HAP-1 (cell line): Measurements from ENCODE around the gene KRTAP17-1.
"Not testable (repeated sequence)": the region's sequence is repeated elsewhere in the genome, so short reads cannot be mapped to it uniquely, and the experiment has no call there.

Experiments
- DNase-seq, 2 experiments: peaks; one replicate each; pipeline ENCODE4 v3.0.0-alpha.2; 2016 to 2020; ENCODE audit warnings: low spot score in 2 of 2
- H3K27me3 ChIP-seq: fragments of 250-450 bp; sonication (Bioruptor Pico); 2 replicates; pipeline ENCODE4 v1.5.1; 2020; ENCODE audit warnings: low read depth, mild to moderate bottlenecking, moderate library complexity
- H3K36me3 ChIP-seq: fragments of 250-450 bp; sonication (Bioruptor Pico); replicated peaks from 2 replicates; pipeline ENCODE4 v1.5.1; 2020; ENCODE audit warnings: mild to moderate bottlenecking
- H3K4me1 ChIP-seq: fragments of 250-450 bp; sonication (Bioruptor Pico); 2 replicates; pipeline ENCODE4 v1.5.1; 2020; ENCODE audit warnings: mild to moderate bottlenecking
- H3K4me3 ChIP-seq: fragments of 250-450 bp; sonication (Bioruptor Pico); 2 replicates; pipeline ENCODE4 v1.5.1; 2020; ENCODE audit warnings: mild to moderate bottlenecking, moderate library complexity
- H3K9me3 ChIP-seq: fragments of 250-450 bp; sonication (Bioruptor Pico); 2 replicates; pipeline ENCODE4 v1.5.1; 2020; ENCODE audit warnings: mild to moderate bottlenecking, moderate library complexity
- in situ Hi-C: fragments of 300-500 bp; cut with MboI; formaldehyde crosslinking; loops from 3 replicates; pipeline ENCODE4 v1.14.3; 2020; ENCODE audit warnings: low sequenced_read_pairs, inconsistent platforms, mixed read lengths

KRTAP17-1 gene, protein sequence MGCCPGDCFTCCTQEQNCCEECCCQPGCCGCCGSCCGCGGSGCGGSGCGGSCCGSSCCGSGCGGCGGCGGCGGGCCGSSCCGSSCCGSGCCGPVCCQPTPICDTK

DNA sequence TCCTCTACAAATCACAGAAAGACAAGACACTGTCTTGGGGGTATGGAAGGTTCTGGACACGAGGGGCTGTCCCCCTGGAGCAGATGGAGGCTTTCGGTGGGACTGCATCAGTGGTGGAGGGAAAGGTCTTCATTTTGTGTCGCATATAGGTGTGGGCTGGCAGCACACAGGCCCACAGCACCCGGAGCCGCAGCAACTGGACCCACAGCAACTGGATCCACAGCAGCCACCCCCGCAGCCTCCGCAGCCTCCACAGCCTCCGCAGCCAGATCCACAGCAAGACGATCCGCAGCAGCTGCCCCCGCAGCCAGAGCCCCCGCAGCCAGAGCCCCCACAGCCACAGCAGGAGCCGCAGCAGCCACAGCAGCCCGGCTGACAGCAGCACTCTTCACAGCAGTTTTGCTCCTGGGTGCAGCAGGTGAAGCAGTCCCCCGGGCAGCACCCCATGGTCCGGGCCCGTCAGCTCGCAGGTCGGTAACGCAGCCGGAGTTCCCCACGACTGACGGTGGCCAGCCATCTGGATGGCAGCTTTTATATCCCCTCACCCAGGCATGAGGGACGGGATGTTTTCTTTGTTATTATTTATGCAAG, at the start of gene KRTAP17-1:
Gene KRTAP17-1, minus strand, starts transcription at position 507 of the 591 bp plus-strand sequence. Its CDS starts 60 bp downstream, at position 447.
- no peak for DNase-seq
- peaks cover 8% of the 10 kb centered on the region for H3K27me3 ChIP-seq
- H3K4me3 ChIP-seq: no peak within 1 kb of the TSS
- H3K36me3 ChIP-seq: no peaks in the 10 kb centered on the region
- no peaks in the 10 kb centered on the region for H3K9me3 ChIP-seq
- in situ Hi-C loops: no loop called here
- H3K4me1 ChIP-seq: no peaks in the 10 kb centered on the region

DNA sequence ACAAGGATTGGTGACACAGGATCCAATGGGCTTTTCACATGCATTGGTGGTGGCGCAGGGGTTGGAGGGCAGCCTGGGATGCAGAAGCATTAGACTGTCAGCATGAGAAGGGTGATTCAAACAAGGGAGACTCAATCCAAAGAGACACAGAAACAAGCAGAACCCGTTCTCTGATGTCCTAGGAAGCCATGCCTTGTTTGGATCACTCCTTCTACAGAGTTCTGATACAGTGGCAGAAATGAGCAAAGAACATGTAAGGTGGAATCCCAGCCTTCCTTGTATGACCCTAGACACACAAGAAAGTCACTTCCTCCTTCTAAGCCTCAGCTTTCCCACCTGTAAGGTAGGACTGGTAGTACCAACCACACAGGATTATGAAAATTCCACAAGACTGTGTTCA, 48.4 kb upstream of the KRTAP17-1 start:
- Histone ChIP-seq H3K36me3 (no peaks in the 10 kb centered on the region), H3K4me1 (no peaks in the 10 kb centered on the region), H3K9me3 (no peaks in the 10 kb centered on the region), H3K27me3 (no peaks in the 10 kb centered on the region; the same call in 1 of the 2 replicates), H3K4me3 (no peak overlapping the region)
- in situ Hi-C loops: no loop called here
- no peak for DNase-seq

DNA sequence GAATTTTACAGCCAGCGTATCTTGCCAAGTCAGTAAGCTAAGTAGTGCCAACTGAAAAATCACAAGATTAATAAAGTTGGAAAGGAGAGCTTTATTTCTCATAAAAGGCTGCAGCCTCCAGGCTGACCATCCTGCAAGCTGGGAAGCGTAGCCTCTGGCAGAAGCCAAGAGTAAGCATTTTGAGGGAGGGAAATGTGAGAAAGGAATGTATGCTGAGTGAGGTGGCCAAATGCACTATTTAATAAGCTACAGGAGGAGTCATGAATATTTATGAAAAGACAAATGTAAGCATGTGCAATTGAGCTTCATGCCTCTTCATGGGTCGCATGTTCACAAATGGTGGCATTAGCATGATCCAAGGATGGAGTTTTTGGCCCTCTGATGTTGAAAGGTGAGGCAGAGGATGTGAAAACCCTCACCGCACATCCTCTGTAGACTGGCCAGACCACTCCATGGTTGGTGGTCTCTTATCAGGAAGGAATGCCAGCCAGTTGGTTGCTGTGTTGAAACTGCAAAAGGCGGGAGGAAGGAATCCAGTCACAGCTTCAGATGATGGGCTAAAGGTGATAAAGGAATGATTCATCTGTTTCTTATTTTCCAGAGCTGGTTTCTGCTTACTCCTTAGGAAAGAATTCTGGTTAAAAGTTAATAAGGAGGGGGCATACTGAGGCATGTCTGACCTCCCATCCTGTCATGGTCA, 44.9 kb upstream of the KRTAP17-1 start:
- Histone ChIP-seq H3K27me3 (no peaks in the 10 kb centered on the region), H3K36me3 (no peaks in the 10 kb centered on the region), H3K4me1 (no peaks in the 10 kb centered on the region), H3K4me3 (no peak overlapping the region), H3K9me3 (no peaks in the 10 kb centered on the region)
- in situ Hi-C loops: no loop called here
- no peak for DNase-seq

DNA sequence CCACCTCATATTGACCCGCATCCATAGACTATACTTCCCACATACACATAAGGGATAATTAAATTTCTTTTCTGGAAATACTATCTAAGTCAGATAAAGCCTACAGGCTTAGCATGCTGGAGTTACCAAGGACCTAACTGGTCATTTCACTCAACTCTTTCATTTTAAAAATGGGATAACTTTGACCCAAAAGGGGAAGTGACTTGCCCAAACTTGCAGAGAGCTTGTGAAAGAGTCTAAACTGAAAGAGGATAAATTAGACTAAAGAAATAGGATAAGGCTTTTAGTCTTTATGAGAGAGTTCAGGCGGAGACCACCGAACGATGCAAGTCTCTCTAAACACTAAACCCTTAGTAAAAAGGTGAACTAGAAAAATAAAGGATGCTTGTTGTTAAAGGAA, 39.0 kb upstream of the KRTAP17-1 start:
- no peak overlapping the region for H3K4me3 ChIP-seq
- H3K9me3 ChIP-seq: no peaks in the 10 kb centered on the region
- no peaks in the 10 kb centered on the region for H3K27me3 ChIP-seq
- no peaks in the 10 kb centered on the region for H3K4me1 ChIP-seq
- in situ Hi-C loops: no loop called here
- no peaks in the 10 kb centered on the region for H3K36me3 ChIP-seq
- DNase-seq: no peak

DNA sequence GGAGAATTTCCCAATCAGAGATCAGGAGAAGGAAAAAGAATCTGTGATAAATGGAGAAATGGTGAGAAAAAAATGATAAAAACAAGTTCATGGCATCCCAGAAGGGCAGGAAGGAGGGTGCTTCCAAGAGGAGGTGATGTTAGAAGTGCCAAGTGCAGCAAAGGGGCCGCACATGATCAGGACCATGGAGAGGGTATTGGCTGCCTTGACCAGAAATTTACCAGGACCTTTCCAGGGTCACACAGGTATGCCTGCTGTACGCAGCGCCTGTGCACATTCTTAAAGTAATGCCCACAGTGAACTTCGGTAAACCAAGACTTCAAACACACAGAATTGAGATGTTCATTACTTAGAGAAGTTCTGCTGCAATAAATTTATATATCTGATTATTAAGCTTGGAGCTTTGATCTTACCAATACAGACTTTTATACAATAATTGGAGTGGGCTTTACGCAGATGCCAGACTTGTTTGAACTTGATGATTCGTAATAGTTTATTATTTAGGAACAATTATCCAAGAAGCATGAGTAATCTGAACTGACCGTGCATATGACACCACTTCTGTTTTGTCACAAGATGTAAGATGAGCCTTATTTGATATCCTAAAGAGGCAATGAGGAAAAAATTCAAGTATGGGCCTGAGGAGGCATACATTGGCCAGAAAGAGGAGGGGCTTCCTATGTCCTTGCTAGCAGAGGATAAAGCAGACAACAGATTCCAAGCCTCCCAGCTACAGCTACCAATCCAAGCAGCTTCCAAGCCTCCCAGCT, 37.3 kb upstream of the KRTAP17-1 start:
- H3K4me3 ChIP-seq: no peak overlapping the region
- in situ Hi-C loops: no loop called here
- H3K27me3 ChIP-seq: no peaks in the 10 kb centered on the region
- H3K36me3 ChIP-seq: no peaks in the 10 kb centered on the region
- H3K4me1 ChIP-seq: no peaks in the 10 kb centered on the region
- no peaks in the 10 kb centered on the region for H3K9me3 ChIP-seq
- no peak for DNase-seq

DNA sequence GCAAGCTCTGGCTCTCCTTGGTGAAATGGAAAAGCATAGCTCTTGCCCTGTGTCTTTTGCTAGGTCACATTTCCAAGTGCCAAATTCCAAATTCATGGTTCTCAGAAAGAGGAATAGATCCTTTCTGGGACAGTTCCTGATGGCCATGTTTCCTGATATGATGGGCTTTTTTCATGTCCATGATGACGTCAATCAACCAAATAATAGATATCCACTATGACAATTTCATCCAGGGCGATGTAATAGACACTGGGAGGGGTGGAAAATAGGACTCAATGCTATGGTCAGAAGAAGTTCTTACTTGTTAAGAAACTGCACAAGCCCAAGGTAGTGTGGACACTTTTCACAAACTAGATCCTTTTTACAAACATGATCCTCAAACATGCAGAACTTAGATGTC, 35.7 kb upstream of the KRTAP17-1 start:
- Histone ChIP-seq H3K4me3 (no peak overlapping the region), H3K9me3 (no peaks in the 10 kb centered on the region), H3K36me3 (no peaks in the 10 kb centered on the region), H3K27me3 (no peaks in the 10 kb centered on the region), H3K4me1 (no peaks in the 10 kb centered on the region)
- DNase-seq: no peak
- in situ Hi-C loops: no loop called here

DNA sequence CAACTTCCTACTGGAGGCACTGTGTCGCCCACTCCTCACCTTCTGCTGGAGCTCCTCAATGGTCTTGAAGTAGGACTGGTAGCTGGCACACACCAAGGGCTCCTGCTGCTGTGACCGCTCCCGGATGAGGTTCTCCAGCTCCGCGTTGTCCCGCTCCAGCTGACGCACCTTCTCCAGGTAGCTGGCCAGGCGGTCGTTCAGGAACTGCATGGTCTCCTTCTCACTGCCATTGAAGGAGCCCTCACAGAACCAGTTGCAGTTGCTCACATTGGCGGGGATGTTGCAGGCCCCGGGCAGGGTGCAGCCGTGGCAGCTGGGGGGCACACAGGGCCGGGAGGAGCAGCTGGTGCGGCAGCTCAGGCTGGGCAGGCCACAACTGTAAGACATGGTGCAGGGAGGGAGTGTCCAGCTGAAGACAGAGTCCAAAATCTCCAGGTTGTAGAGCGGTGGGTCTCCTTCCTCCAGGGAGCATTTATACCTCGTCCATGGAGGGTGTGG, 34.9 kb upstream of the KRTAP17-1 start, which contains the start of gene KRT33A:
Gene KRT33A, minus strand, starts transcription at position 448 of the 498 bp plus-strand sequence. Its CDS starts 61 bp downstream, at position 387.
- DNase-seq, H3K4me3 ChIP-seq, H3K36me3 ChIP-seq, H3K4me1 ChIP-seq, H3K27me3 ChIP-seq, in situ Hi-C loops, H3K9me3 ChIP-seq: not testable (repeated sequence)

DNA sequence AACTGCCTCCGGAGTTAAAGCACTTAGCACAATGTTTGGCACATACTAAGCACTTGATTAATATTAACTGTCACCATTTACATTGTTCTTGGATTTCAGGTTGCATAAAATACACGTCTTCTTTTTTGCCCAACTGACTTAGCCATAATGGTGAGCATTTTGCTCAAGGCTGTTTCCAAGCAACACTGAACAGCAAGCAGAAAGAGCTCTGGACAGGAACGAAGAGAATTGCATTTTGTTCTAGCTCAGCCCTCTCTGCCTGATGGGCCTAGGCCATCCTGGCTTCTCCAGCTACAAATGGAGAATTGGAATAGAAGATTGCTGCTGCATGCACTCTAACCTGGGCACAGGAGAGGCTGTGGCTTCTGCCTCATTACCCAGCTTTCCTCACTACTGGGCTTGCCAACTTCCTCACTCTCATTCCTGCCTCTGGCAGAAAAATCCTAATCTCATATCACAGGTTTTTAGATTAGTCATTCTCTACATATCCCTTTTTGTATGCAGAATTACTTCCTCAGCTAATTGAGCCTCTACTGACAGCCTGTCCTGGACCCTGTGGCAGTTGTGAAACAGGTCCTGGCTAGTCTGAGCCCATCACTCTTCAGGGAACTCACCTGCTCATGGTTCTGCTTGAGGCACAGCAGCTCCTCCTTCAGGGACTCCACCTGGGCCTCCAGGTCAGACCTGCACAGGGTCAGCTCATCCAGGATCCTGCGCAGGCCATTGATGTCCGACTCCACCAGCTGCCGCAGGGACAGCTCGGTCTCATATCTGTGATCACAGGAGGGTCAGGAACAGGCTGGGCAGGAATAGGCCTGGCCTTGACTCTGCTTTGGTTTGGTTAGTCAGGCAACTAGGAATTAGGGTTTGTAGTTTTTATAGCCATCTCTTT, 32.6 kb upstream of the KRTAP17-1 start:
- Histone ChIP-seq H3K4me3 (no peak overlapping the region), H3K4me1 (no peaks in the 10 kb centered on the region), H3K27me3 (no peaks in the 10 kb centered on the region), H3K36me3 (no peaks in the 10 kb centered on the region), H3K9me3 (no peaks in the 10 kb centered on the region)
- in situ Hi-C loops: loop anchor here (25.0 kb wide), 2 partner anchors 314 to 436 kb away; no protein-coding TSS in a partner anchor
- no peak for DNase-seq

DNA sequence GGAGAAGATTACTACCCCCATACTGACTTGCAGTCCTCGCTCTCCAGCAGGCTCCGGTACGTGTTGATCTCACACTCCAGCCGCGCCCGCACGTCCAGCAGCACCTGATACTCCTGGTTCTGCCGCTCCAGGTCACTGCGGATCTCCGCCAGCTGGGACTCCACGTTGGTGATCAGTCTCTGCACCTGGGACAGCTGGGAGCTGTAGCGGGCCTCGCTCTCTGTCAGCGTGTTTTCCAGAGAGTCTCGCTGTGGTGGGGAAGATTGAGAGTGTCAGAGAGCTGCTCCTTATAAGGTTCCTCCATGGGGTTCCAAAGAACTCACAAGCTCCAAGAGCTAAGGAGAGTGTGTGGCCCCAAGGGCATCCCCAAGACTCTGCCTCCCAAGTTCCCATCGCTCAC, 30.9 kb upstream of the KRTAP17-1 start:
- not testable (repeated sequence) for H3K36me3 ChIP-seq, H3K4me1 ChIP-seq, DNase-seq, H3K27me3 ChIP-seq, H3K4me3 ChIP-seq, H3K9me3 ChIP-seq
- in situ Hi-C loops: loop anchor here (25.0 kb wide), 2 partner anchors 316 to 434 kb away; no protein-coding TSS in a partner anchor

DNA sequence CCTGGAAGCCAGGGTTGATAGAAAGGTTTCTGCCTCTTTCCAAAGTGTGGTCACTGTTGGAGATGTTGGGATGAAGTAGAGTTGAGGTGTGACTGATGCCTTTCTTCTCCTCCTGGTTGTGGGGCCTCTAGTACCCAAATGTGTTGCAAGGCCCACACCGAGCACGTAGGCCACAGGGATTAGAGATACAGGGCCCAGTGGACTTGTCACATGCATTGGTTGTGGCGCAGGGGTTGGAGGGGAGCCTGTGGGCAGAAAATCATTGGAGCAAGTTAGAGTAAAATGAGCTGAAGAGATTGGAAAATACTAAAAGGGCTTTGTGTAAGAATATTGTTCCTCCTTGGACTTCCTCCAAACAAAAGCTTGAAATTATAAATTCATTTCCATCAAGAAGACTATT, 30.5 kb upstream of the KRTAP17-1 start:
- Histone ChIP-seq H3K4me3 (no peak overlapping the region), H3K9me3 (no peaks in the 10 kb centered on the region), H3K4me1 (no peaks in the 10 kb centered on the region), H3K27me3 (no peaks in the 10 kb centered on the region), H3K36me3 (no peaks in the 10 kb centered on the region)
- DNase-seq: no peak
- in situ Hi-C loops: loop anchor here (25.0 kb wide), 2 partner anchors 316 to 434 kb away; no protein-coding TSS in a partner anchor

DNA sequence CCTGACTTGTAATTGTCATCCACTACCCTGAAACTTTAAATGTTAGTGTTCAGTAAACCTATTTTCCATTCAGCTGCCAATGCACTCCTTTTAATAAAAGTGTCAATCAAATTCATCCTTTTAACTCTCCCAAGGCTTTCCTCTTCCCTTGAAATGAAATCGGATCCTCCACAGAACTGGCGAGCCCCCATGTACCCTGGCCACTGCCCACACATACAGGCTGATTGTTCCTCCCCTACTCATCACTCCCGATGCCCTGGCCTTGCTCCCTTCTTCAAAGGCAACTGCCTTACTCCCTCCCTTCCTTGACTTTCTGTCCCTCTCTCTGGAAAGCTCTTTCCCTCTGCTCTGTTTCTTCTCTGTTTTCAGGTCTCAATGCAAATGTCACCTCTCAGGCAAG, 27.5 kb upstream of the KRTAP17-1 start:
- Histone ChIP-seq H3K4me1 (no peaks in the 10 kb centered on the region), H3K9me3 (no peaks in the 10 kb centered on the region), H3K27me3 (no peaks in the 10 kb centered on the region), H3K36me3 (no peaks in the 10 kb centered on the region), H3K4me3 (no peak overlapping the region)
- in situ Hi-C loops: loop anchor here (25.0 kb wide), 2 partner anchors 319 to 431 kb away; no protein-coding TSS in a partner anchor
- DNase-seq: no peak

DNA sequence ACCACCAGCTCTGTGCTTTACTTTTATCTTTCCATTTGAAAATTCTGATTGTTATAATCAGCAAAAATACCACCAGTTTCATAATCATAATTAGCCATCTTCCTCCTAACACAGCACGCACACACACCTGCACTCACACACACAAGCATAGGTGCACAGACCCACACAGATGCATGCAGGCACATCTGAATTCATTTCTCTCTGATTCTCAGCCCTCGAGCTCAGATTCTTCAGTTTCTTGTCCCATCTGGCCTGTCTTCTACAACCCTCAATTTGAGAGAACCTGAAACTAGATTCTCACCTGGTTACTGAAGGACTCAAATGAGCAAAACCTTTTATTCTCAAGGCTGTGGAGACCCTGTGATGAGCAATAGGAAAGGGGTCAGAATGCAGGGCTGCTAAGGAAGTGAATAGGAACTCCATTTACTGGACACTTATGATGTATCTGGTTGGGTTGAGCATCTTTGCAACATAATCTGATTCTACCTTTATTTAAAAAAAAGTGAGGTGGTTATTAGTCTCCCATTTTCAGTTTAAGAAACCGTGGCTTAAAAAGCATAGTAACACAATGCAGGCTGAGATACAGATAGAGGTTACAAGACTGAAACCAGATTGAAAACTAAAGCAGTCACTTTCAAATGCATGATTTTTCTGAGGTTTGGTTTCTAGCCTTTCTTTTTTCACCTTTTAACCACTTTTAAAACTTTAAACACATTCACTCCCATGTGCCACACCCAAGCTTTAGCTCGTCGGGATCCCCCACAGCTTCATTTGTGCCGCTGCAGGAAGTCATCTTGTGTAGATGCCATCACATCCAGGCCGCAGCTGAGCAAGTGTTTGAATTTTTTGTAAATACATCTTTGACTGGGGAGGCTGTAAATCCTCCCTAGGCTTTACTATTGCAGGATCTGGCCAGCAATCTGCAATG, 25.7 kb upstream of the KRTAP17-1 start:
- no peaks in the 10 kb centered on the region for H3K9me3 ChIP-seq
- no peaks in the 10 kb centered on the region for H3K36me3 ChIP-seq
- DNase-seq: no peak
- in situ Hi-C loops: loop anchor here (25.0 kb wide), 2 partner anchors 321 to 429 kb away; no protein-coding TSS in a partner anchor
- no peaks in the 10 kb centered on the region for H3K4me1 ChIP-seq
- H3K27me3 ChIP-seq: peaks cover 3% of the 10 kb centered on the region; the same call in 1 of the 2 replicates
- H3K4me3 ChIP-seq: no peak overlapping the region
